Neural progenitor cell (in vitro differentiated cells): ENCODE measurements around the gene LRPAP1. TPM values are rescaled to one million over a fixed set of nuclear protein-coding genes. Genes with fewer than 3 reads are reported as not detected.

Experiments used
- DNase-seq: peaks from one replicate; pipeline ENCODE4 v3.0.0-alpha.2; 2016; ENCODE audit warnings: low spot score
- H2AFZ ChIP-seq: fragments of 200-600 bp; sonication (generic); replicated peaks from 2 replicates; pipeline ENCODE4 v1.6.1; 2016; ENCODE audit warnings: antibody characterized with exemption
- H3F3A ChIP-seq: fragments of 200-600 bp; sonication (generic); 2 replicates; pipeline ENCODE4 v1.6.1; 2016; ENCODE audit warnings: antibody characterized with exemption, low read depth
- H3K27ac ChIP-seq: fragments of 200-600 bp; sonication (generic); 2 replicates; pipeline ENCODE4 v1.5.1; 2016; ENCODE audit warnings: mild to moderate bottlenecking
- H3K27me3 ChIP-seq: fragments of 200-600 bp; sonication (generic); 2 replicates; pipeline ENCODE4 v1.6.1; 2016; ENCODE audit warnings: mild to moderate bottlenecking, moderate library complexity
- H3K36me3 ChIP-seq: fragments of 200-600 bp; sonication (generic); 2 replicates; pipeline ENCODE4 v1.5.1; 2016
- H3K4me1 ChIP-seq: fragments of 200-600 bp; sonication (generic); 2 replicates; pipeline ENCODE4 v1.6.1; 2016; ENCODE audit warnings: mixed run types
- H3K4me2 ChIP-seq: fragments of 200-600 bp; sonication (generic); 2 replicates; pipeline ENCODE4 v1.6.1; 2016
- H3K4me3 ChIP-seq: fragments of 200-600 bp; sonication (generic); 2 replicates; pipeline ENCODE4 v1.5.1; 2016
- H3K79me2 ChIP-seq: fragments of 200-600 bp; sonication (generic); 2 replicates; pipeline ENCODE4 v1.6.1; 2016; ENCODE audit warnings: low read depth
- H3K9ac ChIP-seq: fragments of 200-600 bp; sonication (generic); 2 replicates; pipeline ENCODE4 v1.6.1; 2016
- H3K9me3 ChIP-seq: fragments of 200-600 bp; sonication (generic); 2 replicates; pipeline ENCODE4 v1.5.1; 2016; ENCODE audit warnings: low read depth
- H4K20me1 ChIP-seq: fragments of 200-600 bp; sonication (generic); 2 replicates; pipeline ENCODE4 v1.6.1; 2016; ENCODE audit warnings: low read depth
- H3K27ac Mint-ChIP-seq: 3 replicates; pipeline ENCODE4 v1.8.0; 2021; ENCODE audit warnings: mixed read lengths
- H3K27me3 Mint-ChIP-seq: 2 replicates; pipeline ENCODE4 v1.8.0; 2022; ENCODE audit warnings: low read depth, mild to moderate bottlenecking, inconsistent platforms, moderate library complexity, mixed read lengths; ENCODE audit not compliant: insufficient read depth
- H3K36me3 Mint-ChIP-seq: 3 replicates; pipeline ENCODE4 v1.8.0; 2021; ENCODE audit warnings: mixed read lengths
- H3K4me1 Mint-ChIP-seq: 3 replicates; pipeline ENCODE4 v1.8.0; 2021; ENCODE audit warnings: mixed read lengths
- H3K4me3 Mint-ChIP-seq: 3 replicates; pipeline ENCODE4 v1.8.0; 2021; ENCODE audit warnings: mild to moderate bottlenecking, moderate library complexity, mixed read lengths
- H3K9me3 Mint-ChIP-seq: 3 replicates; pipeline ENCODE4 v1.8.0; 2020; ENCODE audit warnings: mixed read lengths
- CTCF ChIP-seq: fragments of 200-600 bp; sonication (generic); IDR thresholded peaks from 2 replicates; pipeline ENCODE4 v1.5.1; 2017; ENCODE audit warnings: antibody characterized with exemption, mild to moderate bottlenecking
- EZH2 ChIP-seq: fragments of 200-600 bp; sonication (generic); IDR thresholded peaks from 2 replicates; pipeline ENCODE4 v1.6.1; 2017; ENCODE audit warnings: antibody characterized with exemption, mild to moderate bottlenecking, moderate library complexity
- EZH2phosphoT487 ChIP-seq: fragments of 200-600 bp; sonication (generic); IDR thresholded peaks from 2 replicates; pipeline ENCODE4 v1.6.1; 2017; ENCODE audit warnings: antibody characterized with exemption
- total RNA-seq: library from RNA; depleted of rRNA; stranded (reverse); fragments of >200 nt; gene quantifications from 2 replicates; pipeline ENCODE4 v1.2.3, GENCODE V29; 2015; ENCODE audit warnings: low replicate concordance

Gene LRPAP1
- total RNA-seq, 1 donor from 2014 or later: 48.3 TPM

GRCh38 chr4:3515646-3516045 lies 16.6 kb downstream of the LRPAP1 start:
- Histone ChIP-seq H3K4me2 (no peak overlapping the region), H4K20me1 (peaks cover 28% of the 10 kb centered on the region), H3K4me1 (no peaks in the 10 kb centered on the region), H2AFZ (no peak overlapping the region), H3K27me3 (no peaks in the 10 kb centered on the region), H3K27ac (no peak overlapping the region), H3K79me2 (no peaks in the 10 kb centered on the region), H3F3A (no peaks in the 10 kb centered on the region), H3K9me3 (no peaks in the 10 kb centered on the region), H3K9ac (no peak overlapping the region), H3K36me3 (no peaks in the 10 kb centered on the region), H3K4me3 (no peak overlapping the region)
- TF ChIP-seq EZH2 (no peak), CTCF (no peak), EZH2phosphoT487 (no peak)
- H3K9me3 Mint-ChIP-seq: no peaks in the 10 kb centered on the region
- H3K4me3 Mint-ChIP-seq: no peak overlapping the region
- peak overlapping the region; percentile 14 for H3K27ac Mint-ChIP-seq
- no peaks in the 10 kb centered on the region for H3K4me1 Mint-ChIP-seq
- DNase-seq: no peak
- H3K27me3 Mint-ChIP-seq: no peaks in the 10 kb centered on the region
- H3K36me3 Mint-ChIP-seq: peaks cover 35% of the 10 kb centered on the region

GRCh38 chr4:3514806-3515501 lies 17.3 kb downstream of the LRPAP1 start:
- no peaks in the 10 kb centered on the region for H3F3A ChIP-seq
- no peaks in the 10 kb centered on the region for H3K27me3 ChIP-seq
- H3K4me3 ChIP-seq: no peak overlapping the region
- H3K4me2 ChIP-seq: no peak overlapping the region
- H3K9ac ChIP-seq: no peak overlapping the region
- Mint-ChIP-seq H3K4me3 (no peak overlapping the region), H3K27ac (no peak overlapping the region), H3K27me3 (no peaks in the 10 kb centered on the region), H3K9me3 (no peaks in the 10 kb centered on the region), H3K4me1 (no peaks in the 10 kb centered on the region), H3K36me3 (peaks cover 34% of the 10 kb centered on the region)
- TF ChIP-seq CTCF (peak; percentile 63), EZH2phosphoT487 (no peak), EZH2 (no peak)
- DNase-seq: peak; percentile 56
- no peaks in the 10 kb centered on the region for H3K4me1 ChIP-seq
- H3K27ac ChIP-seq: no peak overlapping the region
- peaks cover 26% of the 10 kb centered on the region for H4K20me1 ChIP-seq
- H2AFZ ChIP-seq: no peak overlapping the region
- H3K9me3 ChIP-seq: no peaks in the 10 kb centered on the region
- no peaks in the 10 kb centered on the region for H3K36me3 ChIP-seq
- H3K79me2 ChIP-seq: no peaks in the 10 kb centered on the region

- Histone ChIP-seq H3K4me2 (no peak overlapping the region), H2AFZ (no peak overlapping the region), H4K20me1 (peaks cover 26% of the 10 kb centered on the region), H3K27me3 (no peaks in the 10 kb centered on the region), H3K4me1 (no peaks in the 10 kb centered on the region), H3K27ac (no peak overlapping the region), H3K4me3 (no peak overlapping the region), H3K79me2 (no peaks in the 10 kb centered on the region), H3K9ac (no peak overlapping the region), H3F3A (no peaks in the 10 kb centered on the region), H3K9me3 (no peaks in the 10 kb centered on the region), H3K36me3 (no peaks in the 10 kb centered on the region)
- H3K36me3 Mint-ChIP-seq: peaks cover 34% of the 10 kb centered on the region
- H3K4me1 Mint-ChIP-seq: no peaks in the 10 kb centered on the region
- no peak for DNase-seq
- no peak overlapping the region for H3K4me3 Mint-ChIP-seq
- H3K9me3 Mint-ChIP-seq: no peaks in the 10 kb centered on the region
- H3K27me3 Mint-ChIP-seq: no peaks in the 10 kb centered on the region
- no peak for TF ChIP-seq EZH2phosphoT487
- TF ChIP-seq CTCF: no peak
- TF ChIP-seq EZH2: no peak
- no peak overlapping the region for H3K27ac Mint-ChIP-seq
Measured at GRCh38 chr4:3514221-3514780, 17.9 kb downstream of the LRPAP1 start.
